ENCODE data around the gene FXYD3. TPM values are rescaled to one million over a fixed set of nuclear protein-coding genes. Genes with fewer than 3 reads are reported as not detected.
A peak's percentile ranks its signal among the peaks of the same experiment; 100 is the strongest.

FXYD3 gene
- polyA plus RNA-seq, 1 experiment, result not detected

DNA sequence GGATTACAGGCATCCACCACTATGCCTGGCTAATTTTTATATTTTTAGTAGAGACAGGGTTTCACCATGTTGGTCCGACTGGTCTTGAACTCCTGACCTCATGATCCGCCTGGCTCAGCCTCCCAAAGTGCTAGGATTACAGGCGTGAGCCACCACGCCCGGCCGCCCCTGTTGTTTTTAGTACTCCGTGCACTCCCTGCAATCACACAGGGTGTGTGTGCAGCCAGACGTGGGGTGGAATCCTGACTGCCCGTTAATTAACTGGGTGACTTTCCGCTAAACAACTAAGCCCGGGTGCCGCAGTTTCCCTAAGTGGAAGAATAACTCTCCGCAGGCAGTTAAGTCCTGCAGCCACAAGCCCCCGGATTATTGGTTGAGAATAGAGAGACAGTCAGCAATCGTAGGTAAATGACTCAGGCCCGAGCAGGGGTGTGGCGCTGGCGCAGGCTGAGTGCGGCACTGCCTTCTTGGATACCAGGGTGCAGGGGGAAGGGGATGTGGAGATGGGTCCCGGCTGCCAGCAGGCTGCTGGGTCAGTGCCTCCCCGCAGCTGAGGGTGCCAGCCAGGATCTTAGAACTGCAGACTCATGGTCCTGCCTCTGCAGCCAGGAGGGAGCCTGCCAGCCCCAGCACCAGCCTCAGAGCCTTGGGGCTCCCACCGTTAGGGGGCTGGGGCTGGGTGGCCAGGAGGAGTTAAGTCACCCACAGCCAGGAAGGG, 6.1 kb upstream of the FXYD3 start:
- CTCF ChIA-PET, result interaction anchor here (1.0 to 1.5 kb wide), 3 partner anchors 10 to 65 kb away, joined by 3 read pairs; no protein-coding TSS in a partner anchor
- TF ChIP-seq, protein P1, sequence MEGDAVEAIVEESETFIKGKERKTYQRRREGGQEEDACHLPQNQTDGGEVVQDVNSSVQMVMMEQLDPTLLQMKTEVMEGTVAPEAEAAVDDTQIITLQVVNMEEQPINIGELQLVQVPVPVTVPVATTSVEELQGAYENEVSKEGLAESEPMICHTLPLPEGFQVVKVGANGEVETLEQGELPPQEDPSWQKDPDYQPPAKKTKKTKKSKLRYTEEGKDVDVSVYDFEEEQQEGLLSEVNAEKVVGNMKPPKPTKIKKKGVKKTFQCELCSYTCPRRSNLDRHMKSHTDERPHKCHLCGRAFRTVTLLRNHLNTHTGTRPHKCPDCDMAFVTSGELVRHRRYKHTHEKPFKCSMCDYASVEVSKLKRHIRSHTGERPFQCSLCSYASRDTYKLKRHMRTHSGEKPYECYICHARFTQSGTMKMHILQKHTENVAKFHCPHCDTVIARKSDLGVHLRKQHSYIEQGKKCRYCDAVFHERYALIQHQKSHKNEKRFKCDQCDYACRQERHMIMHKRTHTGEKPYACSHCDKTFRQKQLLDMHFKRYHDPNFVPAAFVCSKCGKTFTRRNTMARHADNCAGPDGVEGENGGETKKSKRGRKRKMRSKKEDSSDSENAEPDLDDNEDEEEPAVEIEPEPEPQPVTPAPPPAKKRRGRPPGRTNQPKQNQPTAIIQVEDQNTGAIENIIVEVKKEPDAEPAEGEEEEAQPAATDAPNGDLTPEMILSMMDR (IDR thresholded peaks at IDR 0.05; ENCODE audit: insufficient read depth, low read depth, low read length), result no peak
- H3K27me3 ChIP-seq (ENCODE audit: control insufficient read depth, insufficient read depth, low read length), result peaks cover 3% of the 10 kb centered on the region; the same call in 1 of the 2 replicates
- no peak overlapping the region for H3K4me3 ChIP-seq (ENCODE audit: low read depth, low read length)
- no peak for DNase-seq (ENCODE audit: low read depth)
- POLR2A ChIA-PET, result no interaction called here
- no peaks in the 10 kb centered on the region for H3K36me3 ChIP-seq (ENCODE audit: control insufficient read depth, insufficient read depth, low read length)

DNA sequence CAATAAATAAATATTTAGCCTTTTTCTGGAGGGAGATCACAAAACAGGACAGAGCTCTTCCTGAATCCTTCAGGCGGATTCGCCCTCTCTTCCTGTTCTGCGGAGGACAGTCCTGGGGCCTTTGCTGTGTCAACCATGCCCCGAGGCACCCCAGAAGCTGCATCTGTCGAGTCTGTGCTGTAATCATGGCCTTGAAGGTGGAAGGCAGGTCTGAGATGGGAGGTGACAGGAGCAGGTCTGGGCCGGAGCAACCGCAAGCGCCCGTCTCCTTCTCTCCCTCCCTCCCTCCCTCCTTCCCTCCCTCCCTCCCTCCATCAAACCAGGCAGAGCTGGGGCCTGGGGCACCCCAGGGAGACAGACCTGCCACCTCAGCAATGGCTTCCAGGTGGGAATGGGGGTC, 4.6 kb upstream of the FXYD3 start:
- Histone ChIP-seq H3K4me3 (ENCODE audit: low read depth, low read length) (no peak overlapping the region), H3K27me3 (ENCODE audit: control insufficient read depth, insufficient read depth, low read length) (peaks cover 7% of the 10 kb centered on the region), H3K36me3 (ENCODE audit: control insufficient read depth, insufficient read depth, low read length) (no peaks in the 10 kb centered on the region)
- ChIA-PET POLR2A (interaction anchor here (0.5 kb wide), 1 partner anchor 13 kb away, joined by 7 read pairs; no protein-coding TSS in a partner anchor), CTCF (interaction anchor here (0.5 to 2.8 kb wide), 10 partner anchors 9 to 67 kb away, joined by 3 to 9 read pairs (median 3); partner anchors contain the start of gene LGI4)
- TF ChIP-seq, protein P1 (IDR thresholded peaks at IDR 0.05; ENCODE audit: insufficient read depth, low read depth, low read length), result no peak
- no peak for DNase-seq (ENCODE audit: low read depth)

DNA sequence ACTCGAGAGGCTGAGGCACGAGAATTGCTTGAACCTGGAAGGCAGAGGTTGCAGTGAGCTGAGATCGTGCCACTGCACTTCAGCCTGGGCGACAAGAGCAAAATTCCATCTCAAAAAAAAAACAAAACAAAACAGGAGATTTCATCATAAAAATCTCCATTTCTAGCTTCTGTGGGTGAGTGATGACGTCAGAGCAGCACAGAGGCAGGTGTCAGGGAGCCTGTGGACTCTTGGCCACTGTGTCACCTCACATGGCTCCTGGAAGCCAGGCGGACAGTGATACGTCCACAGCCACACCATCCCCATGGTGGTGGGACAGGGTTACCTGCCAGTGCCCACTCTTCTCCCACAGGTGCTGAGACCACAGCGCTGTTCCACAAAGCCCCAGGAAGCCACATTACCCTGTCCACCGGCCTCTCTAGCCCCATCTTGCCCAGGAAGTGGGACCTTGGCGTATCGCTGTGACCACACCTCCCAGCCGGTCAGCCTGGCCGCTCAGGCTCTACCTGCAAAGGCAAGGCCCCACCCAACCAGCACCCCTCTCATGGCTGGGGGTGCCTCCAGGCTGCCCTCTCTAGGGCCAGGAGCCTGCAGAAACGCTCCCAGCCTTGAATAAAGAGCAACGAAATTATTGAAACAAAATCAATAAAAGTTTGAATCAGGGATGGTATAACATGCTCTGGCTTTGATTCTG, 2.5 kb upstream of the FXYD3 start:
- H3K4me3 ChIP-seq (ENCODE audit: low read depth, low read length), result no peak overlapping the region
- POLR2A ChIA-PET, result no interaction called here
- TF ChIP-seq, protein P1 (IDR thresholded peaks at IDR 0.05; ENCODE audit: insufficient read depth, low read depth, low read length), result no peak
- no peak for DNase-seq (ENCODE audit: low read depth)
- H3K27me3 ChIP-seq (ENCODE audit: control insufficient read depth, insufficient read depth, low read length), result peaks cover 10% of the 10 kb centered on the region
- CTCF ChIA-PET, result interaction anchor here (1.0 to 2.8 kb wide), 2 partner anchors 11 to 13 kb away, joined by 3 to 9 read pairs; no protein-coding TSS in a partner anchor
- no peaks in the 10 kb centered on the region for H3K36me3 ChIP-seq (ENCODE audit: control insufficient read depth, insufficient read depth, low read length)

DNA sequence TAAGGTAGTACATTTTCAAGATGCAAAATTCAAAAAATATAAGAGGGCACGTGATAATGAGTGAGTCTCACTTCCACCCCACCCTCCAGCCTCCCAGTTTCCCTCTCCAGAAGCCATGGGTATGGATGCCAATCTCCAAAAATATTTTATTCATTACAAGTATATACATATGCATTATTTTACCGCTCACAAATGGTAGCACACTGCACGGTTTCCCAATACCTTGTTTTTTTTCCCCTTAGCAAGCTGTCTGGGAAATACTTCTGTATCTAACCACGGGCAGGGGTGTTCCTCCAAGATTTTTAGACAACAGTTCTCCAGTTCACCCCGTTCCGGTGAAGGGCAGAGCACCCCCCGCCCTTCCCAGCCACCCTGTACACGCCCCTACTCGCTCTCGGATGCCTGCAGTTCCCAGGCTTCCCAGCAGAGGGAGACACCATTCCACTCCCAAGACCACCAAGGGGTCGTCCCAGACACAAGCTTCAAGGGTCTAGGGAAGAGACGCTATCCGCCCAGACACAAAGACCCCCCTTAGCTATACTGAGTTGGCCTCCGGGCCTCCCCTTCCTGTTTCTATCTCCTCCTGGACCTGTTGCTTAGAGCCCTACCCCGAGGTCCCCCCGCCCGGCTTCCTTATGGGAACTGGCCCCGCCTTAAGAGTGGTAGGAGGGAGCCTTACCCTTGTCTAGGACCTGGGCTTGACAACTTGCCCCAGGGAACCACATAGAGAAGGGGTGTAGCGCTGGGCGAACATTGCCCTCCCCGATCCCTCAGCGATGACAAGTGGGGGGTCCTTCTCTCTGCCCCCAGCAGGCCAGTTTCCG, 1.1 kb upstream of the FXYD3 start:
- no peak for DNase-seq (ENCODE audit: low read depth)
- ChIA-PET CTCF (interaction anchor here (0.7 to 4.8 kb wide), 23 partner anchors 9 to 150 kb away, joined by 3 to 59 read pairs (median 4); partner anchors contain the start of genes FXYD7 and LGI4), POLR2A (no interaction called here)
- Histone ChIP-seq H3K36me3 (ENCODE audit: control insufficient read depth, insufficient read depth, low read length) (no peaks in the 10 kb centered on the region), H3K4me3 (ENCODE audit: low read depth, low read length) (no peak overlapping the region), H3K27me3 (ENCODE audit: control insufficient read depth, insufficient read depth, low read length) (peaks cover 10% of the 10 kb centered on the region)
- TF ChIP-seq, protein P1 (IDR thresholded peaks at IDR 0.05; ENCODE audit: insufficient read depth, low read depth, low read length), result peak; percentile 99
